H1 (cell line): ENCODE measurements around the gene TMEM221. TPM values are rescaled to one million over a fixed set of nuclear protein-coding genes. Genes with fewer than 3 reads are reported as not detected.

ENCODE experiments used
- CTCF ChIA-PET: fragments of 300-600 bp; sonication (Branson Sonifier 250); formaldehyde crosslinking; loops from one replicate; lab custom pipeline; 2021; ENCODE audit not compliant: partially characterized antibody; lab: Charles Lee
- POLR2A ChIA-PET: fragments of 300-600 bp; sonication (Branson Sonifier 250); formaldehyde crosslinking; loops from one replicate; lab custom pipeline; 2021; ENCODE audit warnings: inconsistent platforms; ENCODE audit not compliant: partially characterized antibody; lab: Charles Lee
- DNase-seq, 2 experiments: peaks; one replicate each; pipeline versions ENCODE4 v3.0.0 to v3.0.0-alpha.2; 2010 to 2022; ENCODE audit warnings: low spot score in 2 of 2, low read depth in 1 of 2, mixed read lengths in 1 of 2
- FAIRE-seq: peaks from 2 replicates; lab custom pipeline; 2011; peaks lifted over from hg19 to GRCh38; lab: Jason Lieb, UNC
- H2AFZ ChIP-seq: 2 replicates; pipeline ENCODE4 v1.8.1; 2012; ENCODE audit warnings: low read length, inconsistent platforms
- H2AK5ac ChIP-seq: 2 replicates; pipeline ENCODE4 v1.6.1; 2013; ENCODE audit warnings: low read depth, low read length
- H2BK120ac ChIP-seq: replicated peaks from 2 replicates; pipeline ENCODE3; 2013; ENCODE audit warnings: low read depth, low read length, inconsistent platforms
- H2BK12ac ChIP-seq: 2 replicates; pipeline ENCODE4 v1.6.1; 2013; ENCODE audit warnings: low read depth, low read length
- H2BK15ac ChIP-seq: 2 replicates; pipeline ENCODE4 v1.6.1; 2013; ENCODE audit warnings: low read length
- H2BK20ac ChIP-seq: 2 replicates; pipeline ENCODE4 v1.6.1; 2013; ENCODE audit warnings: low read length
- H2BK5ac ChIP-seq: 2 replicates; pipeline ENCODE4 v1.6.1; 2013; ENCODE audit warnings: low read depth, low read length
- H3K14ac ChIP-seq: 2 replicates; pipeline ENCODE4 v1.6.1; 2013; ENCODE audit warnings: inconsistent platforms; ENCODE audit not compliant: insufficient read length
- H3K18ac ChIP-seq: 2 replicates; pipeline ENCODE4 v1.6.1; 2013; ENCODE audit warnings: low read length; ENCODE audit errors: extremely low read depth
- H3K23ac ChIP-seq: 2 replicates; pipeline ENCODE4 v1.6.1; 2013; ENCODE audit warnings: inconsistent platforms; ENCODE audit not compliant: insufficient read length
- H3K23me2 ChIP-seq: 2 replicates; pipeline ENCODE4 v1.6.1; 2013; ENCODE audit warnings: low read depth, low read length
- H3K27ac ChIP-seq: 2 replicates; pipeline ENCODE4 v1.6.1; 2011; ENCODE audit warnings: low read depth, low read length, inconsistent platforms
- H3K27me3 ChIP-seq, 4 experiments: replicated peaks in 1 of 4; 1 replicate in 1 of 4; 2 replicates in 3 of 4; pipeline versions ENCODE4 v1.6.1 to v1.8.1; 2011 to 2013; ENCODE audit warnings: low read length in 3 of 4, mild to moderate bottlenecking in 3 of 4, inconsistent platforms in 2 of 4, mixed read lengths in 2 of 4, moderate library complexity in 1 of 4; ENCODE audit not compliant: control insufficient read depth in 3 of 4, insufficient read depth in 3 of 4; ENCODE audit errors: extremely low read depth in 1 of 4
- H3K36me3 ChIP-seq, 4 experiments: 2 replicates each; pipeline versions ENCODE4 v1.6.1 to v1.8.1; 2011 to 2013; ENCODE audit warnings: mild to moderate bottlenecking in 4 of 4, low read length in 3 of 4, moderate library complexity in 2 of 4, control low read depth in 1 of 4, inconsistent platforms in 1 of 4; ENCODE audit not compliant: insufficient read depth in 4 of 4, control insufficient read depth in 2 of 4
- H3K4ac ChIP-seq: replicated peaks from 2 replicates; pipeline ENCODE3; 2013; ENCODE audit warnings: low read length, low read depth, mixed read lengths, inconsistent platforms; ENCODE audit not compliant: insufficient read length
- H3K4me1 ChIP-seq, 4 experiments: replicated peaks in 1 of 4; 1 replicate in 1 of 4; 2 replicates in 3 of 4; pipeline versions ENCODE4 v1.6.1 to v1.8.1; 2011 to 2013; ENCODE audit warnings: low read length in 3 of 4, inconsistent platforms in 2 of 4, mixed read lengths in 1 of 4; ENCODE audit not compliant: insufficient read depth in 4 of 4, control insufficient read depth in 3 of 4
- H3K4me2 ChIP-seq, 2 experiments: 2 replicates each; pipeline versions ENCODE4 v1.6.1 to v1.8.1; 2011 to 2013; ENCODE audit warnings: low read depth in 2 of 2, low read length in 2 of 2, control low read depth in 1 of 2, inconsistent platforms in 1 of 2, mild to moderate bottlenecking in 1 of 2; ENCODE audit not compliant: insufficient read depth in 1 of 2
- H3K4me3 ChIP-seq, 4 experiments: fragments of 200-600, 300-600 bp in 1 of 4; sonication (generic), shearing (Covaris generic), sonication (Bioruptor Twin) in 1 of 4; 2 replicates each; pipeline versions ENCODE4 v1.5.1 to v1.8.1; 2011 to 2016; ENCODE audit warnings: low read length in 4 of 4, low read depth in 3 of 4, control low read depth in 2 of 4, inconsistent platforms in 2 of 4, mild to moderate bottlenecking in 2 of 4, mixed read lengths in 1 of 4, moderate library complexity in 1 of 4; ENCODE audit not compliant: insufficient read depth in 2 of 4; ENCODE audit errors: extremely low read depth in 1 of 4
- H3K56ac ChIP-seq: replicated peaks from 2 replicates; pipeline ENCODE3; 2013; ENCODE audit warnings: low read depth, mild to moderate bottlenecking, mixed read lengths, low read length, inconsistent platforms; ENCODE audit not compliant: insufficient read length
- H3K79me1 ChIP-seq: 2 replicates; pipeline ENCODE4 v1.6.1; 2013; ENCODE audit warnings: low read depth, low read length, control low read depth
- H3K79me2 ChIP-seq, 2 experiments: 2 replicates each; pipeline versions ENCODE4 v1.6.1 to v1.8.1; 2012 to 2013; ENCODE audit warnings: low read length in 2 of 2, mild to moderate bottlenecking in 2 of 2, inconsistent platforms in 1 of 2; ENCODE audit not compliant: insufficient read depth in 2 of 2, control insufficient read depth in 1 of 2
- H3K9ac ChIP-seq, 4 experiments: replicated peaks in 1 of 4; 1 replicate in 1 of 4; 2 replicates in 3 of 4; pipeline versions ENCODE4 v1.6.1 to v1.8.1; 2011 to 2013; ENCODE audit warnings: low read depth in 3 of 4, low read length in 3 of 4, control low read depth in 2 of 4, mild to moderate bottlenecking in 2 of 4, moderate library complexity in 2 of 4, inconsistent platforms in 1 of 4; ENCODE audit errors: extremely low read depth in 1 of 4
- H3K9me3 ChIP-seq, 2 experiments: 2 replicates each; pipeline versions ENCODE4 v1.6.1 to v1.8.1; 2012 to 2013; ENCODE audit warnings: mild to moderate bottlenecking in 2 of 2, moderate library complexity in 2 of 2, control low read depth in 1 of 2, inconsistent platforms in 1 of 2, low read depth in 1 of 2, low read length in 1 of 2, mixed read lengths in 1 of 2; ENCODE audit not compliant: insufficient read depth in 2 of 2
- H4K20me1 ChIP-seq, 2 experiments: replicated peaks in 1 of 2; 2 replicates each; pipeline versions ENCODE3 to v1.8.1; 2011 to 2013; ENCODE audit warnings: inconsistent platforms in 2 of 2, low read length in 2 of 2, mild to moderate bottlenecking in 1 of 2; ENCODE audit not compliant: insufficient read depth in 2 of 2, control insufficient read depth in 1 of 2
- H4K5ac ChIP-seq: 2 replicates; pipeline ENCODE4 v1.6.1; 2013; ENCODE audit warnings: low read length, low read depth, mixed read lengths, inconsistent platforms; ENCODE audit not compliant: insufficient read length
- H4K8ac ChIP-seq: 2 replicates; pipeline ENCODE4 v1.8.0; 2013; ENCODE audit warnings: mild to moderate bottlenecking, moderate library complexity, low read length, inconsistent platforms; ENCODE audit not compliant: insufficient read depth; ENCODE audit errors: extremely low read depth
- H4K91ac ChIP-seq: replicated peaks from 2 replicates; pipeline ENCODE3; 2013; ENCODE audit warnings: low read length, mixed read lengths, inconsistent platforms; ENCODE audit not compliant: insufficient read length
- CBX5 ChIP-seq: fragments of 300-800, 300-1000 bp; sonication (generic); IDR thresholded peaks from 2 replicates; pipeline ENCODE4 v1.7.1; 2016; ENCODE audit warnings: antibody characterized with exemption, low read length, low read depth
- EP300 ChIP-seq, 2 experiments: IDR thresholded peaks; 1 replicate in 1 of 2; 2 replicates in 1 of 2; pipeline ENCODE4 v1.6.1; 2011 to 2012; ENCODE audit warnings: low read depth in 2 of 2, low read length in 2 of 2, mild to moderate bottlenecking in 2 of 2, borderline replicate concordance in 1 of 2, inconsistent platforms in 1 of 2, moderate library complexity in 1 of 2
- EZH2 ChIP-seq: fragments of 200-600 bp; sonication (generic); IDR thresholded peaks from 2 replicates; pipeline ENCODE4 v1.7.1; 2012; ENCODE audit warnings: low read depth, mild to moderate bottlenecking, moderate library complexity, low read length, inconsistent platforms; ENCODE audit not compliant: severe bottlenecking
- GTF2F1 ChIP-seq: IDR thresholded peaks from 2 replicates; pipeline ENCODE4 v1.6.1; 2012; ENCODE audit warnings: low read depth, low read length, improper control_type of control experiment, borderline replicate concordance
- HDAC2 ChIP-seq, 2 experiments: fragments of 300-600 bp in 1 of 2; sonication (generic) in 1 of 2; IDR thresholded peaks; 2 replicates each; pipeline ENCODE4 v1.6.1; 2011 to 2012; ENCODE audit warnings: low read depth in 2 of 2, low read length in 2 of 2, mild to moderate bottlenecking in 2 of 2, moderate library complexity in 2 of 2, borderline replicate concordance in 1 of 2, inconsistent platforms in 1 of 2
- HDAC6 ChIP-seq: IDR thresholded peaks from one replicate; pipeline ENCODE4 v1.7.1; 2012; ENCODE audit warnings: low read depth, mild to moderate bottlenecking, inconsistent platforms, low read length, moderate library complexity
- KDM5A ChIP-seq: fragments of 200-600 bp; IDR thresholded peaks from 2 replicates; pipeline ENCODE4 v1.7.1; 2012; ENCODE audit warnings: mild to moderate bottlenecking, low read length, inconsistent platforms, mixed read lengths
- MAFK ChIP-seq: IDR thresholded peaks from 2 replicates; pipeline ENCODE4 v1.6.1; 2012; ENCODE audit warnings: low read depth, mild to moderate bottlenecking, improper control_type of control experiment, low read length
- RBBP5 ChIP-seq: IDR thresholded peaks from 2 replicates; pipeline ENCODE4 v1.7.1; 2012; ENCODE audit warnings: low read depth, mild to moderate bottlenecking, inconsistent platforms, low read length, moderate library complexity, borderline replicate concordance
- RFX5 ChIP-seq: IDR thresholded peaks from 2 replicates; pipeline ENCODE4 v1.6.1; 2011; ENCODE audit warnings: low read depth, low read length, improper control_type of control experiment, borderline replicate concordance
- SAP30 ChIP-seq: fragments of 300-600 bp; sonication (generic); IDR thresholded peaks from 2 replicates; pipeline ENCODE4 v1.7.1; 2012; ENCODE audit warnings: low read length, moderate library complexity, mild to moderate bottlenecking, inconsistent platforms; ENCODE audit not compliant: insufficient read depth, insufficient replicate concordance
- WGBS, 2 experiments: shearing (Covaris generic) in 1 of 2; methylation state at CpG; one replicate each; pipeline versions ENCODE4 v1.1.6 to v1.1.7; 2013 to 2015; ENCODE audit warnings: low lambda C conversion rate in 2 of 2, mixed read lengths in 2 of 2, inconsistent platforms in 1 of 2, low coverage in 1 of 2, missing lambda C conversion rate in 1 of 2; ENCODE audit not compliant: insufficient replicate concordance in 2 of 2, insufficient coverage in 1 of 2, insufficient read length in 1 of 2; ENCODE audit errors: extremely low coverage in 1 of 2, missing lambda C conversion rate in 1 of 2; 5-methylcytosine and 5-hydroxymethylcytosine counted together
- polyA plus RNA-seq, 7 experiments: library from polyadenylated mRNA; depleted of rRNA in 3 of 7; stranded (reverse) in 5 of 7; unstranded in 2 of 7; fragments of >200 nt in 5 of 7; fragments of 200-250 nt in 2 of 7; gene quantifications; 1 replicate in 5 of 7; 2 replicates in 1 of 7; 4 replicates in 1 of 7; pipeline versions ENCODE4 v1.2.1 to v1.2.3, GENCODE V29; 2011 to 2013; ENCODE audit warnings: missing spikeins in 2 of 7, mixed read lengths in 2 of 7
- total RNA-seq: library from RNA; stranded (reverse); fragmentation: NEBNext Ultra II Directional; extraction: Animal tissue kit (Norgen Biotek cat#: 25700); gene quantifications from 2 replicates; pipeline ENCODE4 v1.2.1, GENCODE V29; 2021

The TMEM221 gene
- total and polyA plus RNA-seq, 2 of the 8 experiments (the other 6 are each of a cell fraction or from before 2014, with no cell fraction given): 1.4 to 2.0 TPM

GRCh38 chr19:17486545-17487240, 38.2 kb upstream of the TMEM221 start:
- Histone ChIP-seq H3K9ac (no peak overlapping the region), H3K4ac (no peak overlapping the region), H2BK5ac (no peak overlapping the region), H2BK20ac (no peak overlapping the region), H2BK15ac (no peak overlapping the region), H3K23me2 (peaks cover 6% of the 10 kb centered on the region), H3K27me3 (no peaks in the 10 kb centered on the region), H3K27ac (no peak overlapping the region), H3K23ac (no peak overlapping the region), H3K4me1 (peaks cover 0 to 19% (median 15%) of the 10 kb centered on the region in 4 experiments; a peak in 6 of 7 replicates), H3K36me3 (no peaks in the 10 kb centered on the region), H2BK12ac (peak overlapping the region; percentile 50; the same call in 1 of the 2 replicates), H3K14ac (no peak overlapping the region), H3K56ac (no peak overlapping the region), H2BK120ac (no peak overlapping the region), H3K4me2 (no peak overlapping the region; a peak in 1 of 4 replicates), H4K5ac (no peak overlapping the region), H4K8ac (no peak overlapping the region), H4K91ac (peak overlapping the region; percentile 3), H2AK5ac (peak overlapping the region; percentile 75; the same call in 1 of the 2 replicates), H3K9me3 (no peaks in the 10 kb centered on the region), H4K20me1 (no peaks in the 10 kb centered on the region), H3K79me2 (no peaks in the 10 kb centered on the region), H2AFZ (no peak overlapping the region), H3K18ac (no peak overlapping the region), H3K79me1 (no peaks in the 10 kb centered on the region; the same call in 1 of the 2 replicates), H3K4me3 (no peak overlapping the region)
- FAIRE-seq (no peak), DNase-seq (no peak)
- CTCF ChIA-PET: interaction anchor here (0.6 to 1.6 kb wide), 6 partner anchors 9 to 18 kb away, joined by 3 to 6 read pairs (median 3); no protein-coding TSS in a partner anchor
- POLR2A ChIA-PET: interaction anchor here (0.8 to 1.9 kb wide), 5 partner anchors 9 to 26 kb away, joined by 3 to 11 read pairs (median 4); partner anchors contain the start of gene SLC27A1
- WGBS, 2 experiments: 93% methylated on average over 39 of the region's 58 CpGs; no CpG with 5 or more reads in 1 of the 2 experiments
- no peak for TF ChIP-seq HDAC6
- no peak for TF ChIP-seq KDM5A
- no peak for TF ChIP-seq CBX5
- no peak for TF ChIP-seq RFX5
- no peak for TF ChIP-seq EP300 (IDR thresholded peaks at IDR 0.05; ENCODE audit: borderline replicate concordance in 1 of 2, low read depth in 2 of 2, low read length in 2 of 2)
- no peak for TF ChIP-seq MAFK
- TF ChIP-seq GTF2F1: no peak
- TF ChIP-seq EZH2: no peak
- TF ChIP-seq HDAC2 (IDR thresholded peaks at IDR 0.05; ENCODE audit: borderline replicate concordance in 1 of 2, low read depth in 2 of 2, low read length in 2 of 2): no peak
- no peak for TF ChIP-seq RBBP5
- TF ChIP-seq SAP30: no peak
